Lower leg skin (tissue), 3 donors: ENCODE data around the gene CFAP58.

Experiments
- CTCF ChIP-seq, 3 donors: fragments of 450-650 bp; IDR thresholded peaks; one replicate each; pipeline ENCODE4 v1.5.1; 2016; ENCODE audit warnings: antibody characterized with exemption in 3 of 3, mild to moderate bottlenecking in 3 of 3, moderate library complexity in 2 of 3
- POLR2A ChIP-seq, 2 donors: fragments of 450-650 bp; IDR thresholded peaks; one replicate each; pipeline ENCODE4 v1.6.1; 2016 to 2017; ENCODE audit warnings: antibody characterized with exemption in 2 of 2, mild to moderate bottlenecking in 1 of 2, moderate library complexity in 1 of 2

- no peak for TF ChIP-seq POLR2A (IDR thresholded peaks at IDR 0.05)
- no peak for TF ChIP-seq CTCF (IDR thresholded peaks at IDR 0.05)
Measured at GRCh38 chr10:104317726-104318299, 35.8 kb upstream of the CFAP58 start.
